ENCODE data around the gene CD300LD.

- TF ChIP-seq CTCF (IDR thresholded peaks at IDR 0.05) (no peak), POLR2AphosphoS5 (IDR thresholded peaks at IDR 0.05) (no peak), EP300 (IDR thresholded peaks at IDR 0.05) (no peak), POLR2A (IDR thresholded peaks at IDR 0.05; ENCODE audit: low read depth) (no peak)
Measured at GRCh38 chr17:74624131-74624530, 32.0 kb upstream of the CD300LD start.
